ENCODE results near the gene CDC73.

CDC73 gene

GRCh38 chr1:193303849-193304248 is 182.0 kb downstream of the CDC73 start:
- no peak for TF ChIP-seq GATA3 (IDR thresholded peaks at IDR 0.05; ENCODE audit: low read depth, low read length)
- no peak for TF ChIP-seq GATA2 (IDR thresholded peaks at IDR 0.05; ENCODE audit: low read depth, low read length)
